NCI-H2196 (cell line): ENCODE results near the gene TRIP10.
"Not testable (repeated sequence)": the region's sequence is repeated elsewhere in the genome, so short reads cannot be mapped to it uniquely, and the experiment has no call there.

Source experiments
- DNase-seq: peaks from one replicate; lab custom pipeline; 2025; ENCODE audit not compliant: unreplicated experiment; lab: John Stamatoyannopoulos, UW

Gene TRIP10

GRCh38 chr19:6766357-6767080, 27.0 kb downstream of the TRIP10 start:
- DNase-seq, result no peak

GRCh38 chr19:6767081-6767356, 27.5 kb downstream of the TRIP10 start:
- DNase-seq, result peak; percentile 40

- DNase-seq, result peak; percentile 87
Measured at GRCh38 chr19:6767357-6768235, 28.1 kb downstream of the TRIP10 start, which contains the start of gene SH2D3A. Gene SH2D3A, minus strand, starts transcription at chr19:6767435. Its CDS starts 3,687 bp downstream, at chr19:6763748.

- no peak for DNase-seq
Measured at GRCh38 chr19:6768236-6768785, 28.8 kb downstream of the TRIP10 start.

GRCh38 chr19:6769006-6769619, 29.6 kb downstream of the TRIP10 start:
- DNase-seq, result no peak

- not testable (repeated sequence) for DNase-seq
Measured at GRCh38 chr19:6771648-6772027, 32.2 kb downstream of the TRIP10 start.

GRCh38 chr19:6772028-6772865, 32.8 kb downstream of the TRIP10 start, which contains the start of gene VAV1:
Gene VAV1, plus strand, starts transcription at chr19:6772708. Its CDS starts 100 bp downstream, at chr19:6772808.
- DNase-seq, result no peak

GRCh38 chr19:6772866-6773322, 33.4 kb downstream of the TRIP10 start:
- no peak for DNase-seq

- no peak for DNase-seq
Measured at GRCh38 chr19:6773323-6773931, 33.9 kb downstream of the TRIP10 start.

- no peak for DNase-seq
Measured at GRCh38 chr19:6774821-6775707, 35.6 kb downstream of the TRIP10 start.

GRCh38 chr19:6776045-6776444, 36.6 kb downstream of the TRIP10 start:
- DNase-seq, result not testable (repeated sequence)

GRCh38 chr19:6776999-6777398, 37.5 kb downstream of the TRIP10 start:
- DNase-seq, result no peak

- no peak for DNase-seq
Measured at GRCh38 chr19:6777434-6777833, 38.0 kb downstream of the TRIP10 start.

GRCh38 chr19:6778386-6778785, 38.9 kb downstream of the TRIP10 start:
- no peak for DNase-seq

- DNase-seq, result no peak
Measured at GRCh38 chr19:6779206-6779605, 39.7 kb downstream of the TRIP10 start.

- DNase-seq, result no peak
Measured at GRCh38 chr19:6787393-6787792, 47.9 kb downstream of the TRIP10 start.

- DNase-seq, result no peak
Measured at GRCh38 chr19:6788896-6789295, 49.4 kb downstream of the TRIP10 start.

- no peak for DNase-seq
Measured at GRCh38 chr19:6790194-6791128, 51.0 kb downstream of the TRIP10 start.
